Stimulated activated CD8-positive, alpha-beta memory T cell treated with anti-CD3 and anti-CD28 coated beads, Interleukin-2, amount 100 ng/mL, for 48 hours (primary cell): ENCODE results near the gene FAM124A.

ENCODE experiments used
- DNase-seq, 2 donors: peaks; one replicate each; pipeline ENCODE4 v3.0.0-alpha.2; 2020; ENCODE audit warnings: low read depth in 2 of 2

The FAM124A gene

DNA sequence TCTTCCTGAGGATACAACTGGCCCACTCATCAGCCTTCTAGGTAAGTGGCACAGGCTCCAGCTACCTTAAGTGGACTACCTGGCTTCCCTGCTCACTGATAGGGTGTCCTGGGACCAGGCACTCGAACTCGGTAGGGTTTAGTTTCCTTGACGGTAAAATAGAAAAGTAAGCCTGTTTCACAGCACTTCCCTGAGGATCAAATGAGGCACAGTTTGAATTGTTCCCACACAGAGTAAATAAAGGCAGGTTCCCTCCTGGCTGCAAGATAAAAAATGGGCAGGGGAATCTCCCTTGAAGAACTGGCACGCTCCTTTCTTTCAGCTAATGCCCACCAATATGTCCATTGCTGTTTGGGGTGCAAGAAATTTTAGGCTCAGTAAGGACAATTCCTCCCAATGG lies 1.1 kb upstream of the FAM124A start:
- DNase-seq = no peak

DNA sequence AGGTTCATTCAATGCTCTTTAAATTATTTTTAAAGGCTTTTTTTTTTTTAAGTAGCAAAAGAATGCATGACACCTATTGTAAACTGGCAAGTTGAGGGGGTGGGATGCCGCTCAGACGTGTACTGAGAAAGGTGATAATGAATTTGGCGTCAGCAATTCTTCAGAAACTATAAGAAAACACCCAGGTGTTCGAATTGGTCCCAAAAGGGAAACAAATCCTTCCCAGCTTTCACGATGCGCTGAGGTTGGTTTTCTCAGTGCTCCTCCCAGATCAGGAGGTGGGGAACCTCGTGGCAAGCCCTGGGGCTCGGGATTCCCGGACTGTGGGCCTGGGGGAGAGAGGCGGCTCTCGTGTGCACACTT lies 543 bp upstream of the FAM124A start:
- DNase-seq = no peak

DNA sequence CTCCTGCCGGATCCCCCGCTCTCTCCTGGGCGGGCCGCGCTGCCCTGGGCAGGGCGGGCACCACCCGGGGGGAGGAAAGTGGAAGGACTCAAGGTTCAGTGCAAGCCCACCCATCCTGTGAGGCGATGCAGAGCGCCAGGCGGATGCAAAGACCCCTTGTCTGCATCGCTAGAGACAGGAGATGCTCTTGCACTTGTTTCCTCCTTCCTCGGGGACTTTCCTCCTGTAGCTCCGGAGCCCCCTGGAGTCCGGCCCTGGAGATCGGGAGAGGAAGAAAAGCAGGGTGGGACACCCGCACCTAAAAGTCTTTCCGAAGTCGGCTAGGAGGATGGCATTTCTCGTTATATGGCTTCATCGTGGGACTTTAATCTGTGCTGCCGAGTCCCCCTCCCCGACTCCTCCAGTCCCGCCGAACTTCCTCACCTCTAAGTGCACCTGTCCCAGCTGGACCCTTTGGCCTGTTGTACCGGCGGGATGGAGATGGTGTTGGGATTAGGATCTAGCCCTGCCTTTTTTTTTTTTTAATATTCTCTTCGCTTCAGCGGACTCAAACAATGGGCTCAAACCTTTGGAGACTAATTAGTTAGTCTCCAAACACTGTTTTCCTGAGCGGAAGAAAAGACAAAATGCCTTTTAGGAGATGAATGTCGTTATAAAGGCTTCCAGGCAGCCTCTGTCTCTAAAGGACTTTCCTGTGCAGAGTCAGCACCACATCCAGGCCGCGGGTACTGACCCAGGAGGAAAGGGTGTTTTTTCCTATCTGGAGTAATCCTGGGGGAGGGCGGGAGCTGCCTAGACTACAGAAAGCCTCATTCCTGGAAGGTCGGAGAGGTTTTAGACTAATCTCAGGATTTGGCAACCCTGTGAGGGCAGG lies 725 bp downstream of the FAM124A start:
- DNase-seq = no peak

DNA sequence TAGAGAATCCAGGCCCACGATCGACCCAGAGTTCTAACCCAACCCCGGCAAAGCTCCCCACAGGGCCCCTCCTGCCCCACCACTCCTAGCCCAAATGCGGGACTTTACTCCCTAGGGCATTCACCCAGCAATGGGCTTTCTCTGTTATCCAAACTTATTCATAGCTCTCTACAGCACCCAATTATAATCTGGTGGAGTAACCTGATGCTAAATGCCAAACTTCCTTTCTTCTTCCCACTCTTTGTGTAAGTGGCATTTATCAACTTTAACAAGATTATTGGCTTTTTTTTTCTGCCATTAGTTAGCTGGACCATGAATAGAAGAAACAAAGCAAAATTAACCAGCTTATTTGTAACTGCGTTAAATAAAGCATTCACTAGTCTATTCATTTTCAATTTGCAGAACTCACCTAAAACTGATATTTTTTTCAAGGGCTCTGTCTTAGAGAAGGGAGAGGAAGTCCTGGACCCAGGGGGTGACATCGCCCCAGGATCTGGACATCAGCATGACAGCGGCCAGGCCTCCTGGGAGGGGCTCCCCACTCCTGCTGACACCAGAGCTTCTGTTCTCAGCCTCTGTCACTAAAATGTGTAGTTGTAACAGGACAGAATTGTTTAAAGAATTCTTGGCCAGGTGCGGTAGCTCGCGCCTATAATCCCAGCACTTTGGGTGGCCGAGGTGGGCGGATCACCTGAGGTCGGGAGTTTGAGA lies 1.5 kb downstream of the FAM124A start:
- no peak for DNase-seq

DNA sequence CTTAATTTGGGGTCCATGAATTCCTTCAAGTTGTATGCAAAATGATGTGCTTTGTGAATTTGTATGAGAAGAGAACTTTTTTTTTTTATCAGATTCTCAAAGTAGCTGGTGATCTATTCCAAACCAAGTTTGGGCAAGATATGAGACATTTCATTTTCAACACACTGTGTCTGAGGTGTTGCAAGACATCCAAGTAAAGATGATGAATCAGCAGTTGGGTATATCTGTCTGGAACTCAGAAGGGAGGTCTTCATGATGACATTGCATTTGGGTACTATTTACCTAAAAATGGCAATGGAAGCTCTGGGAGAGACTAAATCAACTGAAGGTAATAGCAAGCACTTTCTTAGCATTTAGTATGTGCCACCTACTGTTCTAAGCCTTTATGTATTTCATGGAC lies 2.8 kb downstream of the FAM124A start:
- no peak for DNase-seq

DNA sequence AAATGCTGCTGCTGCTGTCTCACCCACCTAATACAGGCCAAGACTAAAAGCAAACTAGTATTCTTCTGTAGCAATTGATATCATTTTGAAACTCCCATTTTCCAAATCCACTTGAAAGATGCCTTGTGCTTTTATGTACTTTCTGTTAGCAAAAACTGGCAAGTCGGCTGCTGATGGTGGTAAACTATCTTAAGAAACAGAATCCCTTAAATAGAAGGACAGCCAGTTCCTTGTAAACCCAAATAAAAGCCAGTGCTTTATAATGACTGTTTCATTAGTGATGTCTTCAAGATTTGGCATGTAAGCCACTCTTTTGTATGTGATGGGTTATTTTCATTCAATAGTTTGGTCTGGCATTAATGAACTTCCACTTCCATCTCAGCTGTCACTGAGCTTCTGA lies 5.2 kb downstream of the FAM124A start:
- no peak for DNase-seq

DNA sequence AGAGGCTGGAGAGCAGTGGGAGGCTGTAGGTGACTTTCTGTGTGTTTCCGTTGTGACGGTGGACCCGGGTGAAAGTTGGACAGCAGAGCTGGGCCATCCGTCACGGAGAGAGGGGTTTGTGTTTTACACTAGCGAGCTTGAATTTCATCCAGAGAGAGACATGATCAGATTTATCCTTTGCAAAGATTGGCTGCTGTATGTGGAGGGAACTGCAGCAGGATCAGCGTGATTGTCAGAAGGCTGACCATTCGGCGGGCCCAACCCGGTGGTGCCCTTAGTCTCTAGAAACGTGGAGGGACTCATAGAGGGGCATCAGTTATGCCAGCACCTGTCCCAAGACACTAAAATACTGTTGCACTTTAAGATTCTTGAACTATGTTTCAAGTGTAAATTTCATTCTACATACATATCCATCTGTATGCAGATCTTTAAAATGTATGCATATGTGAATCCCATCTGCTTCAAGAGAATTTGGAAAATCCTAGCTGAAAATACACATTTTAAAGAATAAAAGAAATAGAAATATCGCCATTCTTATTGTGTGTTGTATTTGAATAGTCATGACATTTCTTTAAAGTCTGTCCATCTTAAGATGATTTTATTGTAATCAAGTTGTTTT lies 7.0 kb downstream of the FAM124A start:
- no peak for DNase-seq

DNA sequence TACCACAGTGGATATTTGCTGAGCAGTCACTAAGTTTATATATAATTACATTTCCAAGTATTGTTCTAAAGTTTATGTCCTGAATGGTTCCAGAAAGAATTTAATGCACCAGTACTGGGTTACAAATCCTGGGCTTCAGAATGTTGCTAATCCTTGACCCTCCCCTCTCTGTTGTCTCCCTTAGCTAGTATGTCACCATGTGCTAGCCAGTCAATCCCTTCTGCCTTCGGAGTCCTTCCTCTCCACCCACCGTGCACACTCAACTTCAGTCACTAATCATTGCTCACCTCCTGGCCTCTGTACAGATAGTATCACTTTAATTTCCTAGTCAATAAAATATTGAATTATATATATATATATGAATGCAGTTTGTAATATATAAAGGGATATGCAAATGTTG lies 7.5 kb downstream of the FAM124A start:
- DNase-seq = no peak

DNA sequence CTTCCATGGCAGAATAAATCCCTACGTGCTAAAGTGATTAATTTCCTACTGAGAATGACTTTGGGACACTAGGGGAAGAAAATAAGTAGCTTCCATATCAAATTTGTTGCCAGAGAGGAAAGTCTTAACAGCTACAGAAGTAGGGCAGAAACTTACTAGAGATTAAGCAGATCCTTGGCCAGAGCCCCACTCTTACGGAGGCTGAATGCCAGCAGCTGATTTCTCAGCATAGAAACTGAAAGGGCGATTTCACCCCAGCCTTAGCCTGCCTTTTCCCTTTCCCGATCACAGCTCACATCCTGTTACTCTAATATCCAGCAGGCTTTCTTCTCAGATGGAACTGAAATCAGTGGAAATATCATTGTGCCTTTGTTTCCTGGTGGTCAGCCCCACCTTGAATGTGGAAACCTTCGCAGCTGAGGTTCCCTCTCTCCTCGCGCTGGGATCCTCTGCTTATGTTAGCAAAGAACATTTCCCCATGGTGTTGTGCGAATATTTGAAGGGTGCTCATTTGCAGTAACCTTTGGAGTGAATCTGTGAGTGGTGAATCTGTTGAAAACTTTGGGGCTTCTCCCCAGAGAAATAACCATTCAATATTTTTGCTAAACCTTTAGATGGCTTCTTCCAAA lies 8.4 kb downstream of the FAM124A start:
- no peak for DNase-seq

DNA sequence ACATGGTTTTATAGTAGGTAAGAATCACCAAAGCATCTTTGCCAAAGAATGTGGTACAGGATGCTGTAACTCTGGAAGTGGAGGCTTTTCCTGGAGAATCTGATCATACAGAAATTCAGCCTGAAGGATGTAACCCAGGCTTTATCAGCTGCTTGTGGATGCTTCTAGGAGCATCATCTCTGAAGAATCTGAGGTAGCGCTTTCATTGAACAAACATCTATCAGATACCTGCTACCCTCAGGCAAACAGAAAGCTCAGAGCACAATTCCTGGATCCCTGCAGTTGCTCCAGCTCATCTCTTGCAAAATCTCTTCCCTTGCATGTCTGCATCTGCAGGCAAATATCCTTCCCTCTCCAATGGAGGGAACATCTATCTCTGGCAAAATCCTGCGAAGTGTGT lies 9.3 kb downstream of the FAM124A start:
- no peak for DNase-seq

DNA sequence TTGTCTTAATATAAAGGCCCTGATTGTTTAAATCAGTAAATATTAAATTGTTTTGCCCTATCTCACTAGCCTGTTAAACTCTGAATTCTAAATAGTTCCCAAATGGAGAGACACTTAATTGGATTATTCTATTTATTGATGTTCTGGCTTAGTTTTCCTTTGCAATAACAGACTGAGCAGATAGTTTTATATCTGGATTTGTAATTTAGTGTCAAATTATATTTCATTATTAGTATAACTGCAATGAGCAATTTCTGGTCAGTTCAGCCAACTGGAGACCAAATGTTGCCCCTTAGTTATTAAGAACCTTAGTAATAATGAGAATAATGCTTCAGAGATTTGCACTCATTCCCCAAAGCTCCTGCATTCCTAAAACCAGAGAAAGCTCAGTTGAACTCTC lies 10.1 kb downstream of the FAM124A start:
- DNase-seq = no peak

DNA sequence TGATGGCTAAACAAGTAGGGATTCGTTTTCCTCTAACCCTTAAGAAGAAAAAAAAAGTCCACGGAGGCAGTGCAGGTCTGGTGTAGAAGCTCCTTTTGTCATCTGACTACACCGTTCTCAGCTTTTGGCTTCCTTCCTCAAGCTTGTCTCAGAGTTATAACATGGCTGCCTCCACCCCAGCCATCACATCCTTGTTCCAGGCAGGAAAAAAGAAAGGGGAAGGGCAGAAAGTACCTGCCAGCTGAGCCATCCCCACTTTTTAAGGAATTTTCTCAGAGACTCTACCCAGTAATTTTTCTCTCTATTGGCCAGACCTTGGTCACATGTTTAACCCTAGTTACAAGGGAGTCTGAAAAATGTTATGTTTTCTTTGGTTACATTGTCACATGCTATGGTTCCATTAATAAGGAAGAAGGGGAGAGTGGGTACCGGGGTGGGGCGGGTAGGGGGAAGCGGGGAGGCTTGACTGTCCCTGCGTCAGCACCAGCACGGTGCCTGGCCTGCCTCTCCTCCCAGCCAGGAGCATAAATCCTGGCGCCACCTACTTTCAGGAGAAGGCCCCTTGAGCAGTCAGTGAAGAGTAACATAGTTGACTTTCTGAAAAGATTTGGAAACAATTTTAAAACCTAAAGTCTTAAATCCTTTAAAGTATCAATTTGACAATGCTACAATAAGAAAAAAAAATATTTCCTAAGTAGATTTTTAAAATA lies 11.1 kb downstream of the FAM124A start:
- no peak for DNase-seq

DNA sequence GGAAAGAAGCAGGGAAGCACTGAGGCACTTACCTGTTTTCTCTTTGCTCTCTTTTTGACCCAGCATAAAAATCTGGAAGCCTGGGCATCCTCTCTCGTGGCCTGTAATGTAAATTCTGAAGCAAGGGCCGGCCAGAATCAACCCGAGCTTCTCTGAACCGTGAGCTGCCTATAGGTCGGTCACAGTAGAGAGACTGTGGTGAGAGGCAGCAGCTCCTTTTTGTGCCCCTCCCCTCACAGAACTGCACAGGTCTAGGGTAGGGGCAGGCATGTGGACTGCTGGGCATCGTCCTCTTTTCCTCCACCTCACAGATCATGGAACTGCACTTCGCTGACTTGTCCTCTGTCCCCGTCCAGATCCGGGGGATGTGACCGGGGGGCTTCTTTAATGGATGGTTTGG lies 12.5 kb downstream of the FAM124A start:
- DNase-seq = no peak

DNA sequence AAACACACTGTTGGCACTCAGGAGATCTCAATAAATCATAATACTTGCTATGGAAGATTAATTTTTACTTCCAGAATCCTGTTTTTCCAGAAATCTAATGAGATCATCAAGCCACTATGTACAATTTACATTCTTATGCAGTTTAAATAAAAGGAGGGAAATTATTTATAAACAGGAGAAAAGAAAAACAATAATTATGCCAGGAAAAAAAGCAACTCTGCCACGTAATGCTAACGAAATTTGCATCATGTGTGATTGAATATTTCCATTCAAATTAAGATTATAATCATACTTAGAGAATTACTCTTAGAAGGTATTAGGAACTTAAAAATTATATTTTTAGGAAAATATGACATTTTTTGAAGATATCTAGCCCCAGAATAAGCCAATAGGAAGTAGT lies 13.0 kb downstream of the FAM124A start:
- DNase-seq = no peak

DNA sequence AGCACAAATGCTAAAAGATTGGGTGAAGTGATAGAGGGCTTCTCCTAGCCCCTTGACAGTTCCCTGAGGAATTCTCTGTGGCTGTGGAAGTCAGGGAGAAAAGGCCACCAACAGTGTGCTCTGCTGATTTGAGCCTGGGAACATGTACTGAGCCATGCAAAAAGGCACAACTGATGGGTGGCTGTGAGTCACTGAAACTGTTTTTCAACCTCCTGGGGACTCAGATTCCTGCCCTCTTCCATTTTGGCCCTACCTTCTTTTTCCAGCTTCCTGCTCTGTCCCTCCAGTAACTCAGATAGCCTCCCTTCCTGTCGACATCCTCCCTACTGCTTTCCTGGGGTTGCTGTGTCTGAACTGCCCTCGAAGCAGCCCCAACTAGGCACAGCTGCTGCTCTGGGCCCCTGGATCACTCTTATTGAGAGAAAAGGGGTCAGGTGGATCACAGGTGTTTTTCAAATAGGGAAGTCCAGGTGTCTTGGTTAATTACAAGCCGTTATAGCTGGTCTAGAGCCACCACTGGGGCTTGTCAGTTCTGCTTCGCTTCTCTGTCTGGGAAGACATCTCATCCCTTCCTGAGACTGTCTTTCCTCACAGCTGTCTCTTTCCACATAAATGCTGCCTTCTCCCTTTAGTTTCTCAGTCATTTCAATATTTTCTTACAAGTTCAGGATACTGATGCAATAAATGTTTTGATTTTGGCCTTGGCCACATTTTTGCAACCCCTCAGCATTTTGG lies 13.7 kb downstream of the FAM124A start:
- DNase-seq = no peak

DNA sequence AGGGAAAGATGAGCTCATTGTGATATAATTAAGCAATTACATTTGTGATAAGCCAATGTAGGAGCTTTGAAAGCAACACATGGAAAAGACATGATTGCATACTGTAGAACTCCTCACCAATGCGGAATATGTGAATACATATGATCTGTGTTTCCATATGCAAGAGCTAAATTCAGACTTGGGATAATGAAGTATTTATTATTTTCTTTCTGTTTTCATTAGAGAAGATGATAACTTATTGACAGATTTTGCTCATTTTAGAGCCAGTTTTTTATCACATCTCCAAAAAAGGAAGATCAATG lies 14.2 kb downstream of the FAM124A start:
- DNase-seq = no peak

DNA sequence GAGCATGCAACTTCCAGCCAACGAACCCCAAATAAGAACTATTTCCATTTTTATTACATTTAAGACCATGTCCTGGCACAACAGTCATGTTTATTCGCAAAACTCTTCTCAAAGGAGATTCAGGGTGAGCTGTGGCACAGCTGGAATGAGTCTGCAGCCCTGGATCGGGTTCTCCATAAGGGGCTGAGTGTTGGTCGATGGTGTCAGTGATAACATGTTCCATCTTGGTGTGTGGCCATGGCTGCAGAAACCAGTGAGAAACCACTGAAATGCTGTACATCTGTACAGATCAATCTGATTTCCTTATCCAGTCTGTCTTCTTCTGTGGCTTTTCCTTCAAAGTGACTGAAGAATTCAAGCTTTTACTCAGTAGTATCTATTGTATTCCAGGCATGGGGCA lies 15.2 kb downstream of the FAM124A start:
- DNase-seq = no peak

DNA sequence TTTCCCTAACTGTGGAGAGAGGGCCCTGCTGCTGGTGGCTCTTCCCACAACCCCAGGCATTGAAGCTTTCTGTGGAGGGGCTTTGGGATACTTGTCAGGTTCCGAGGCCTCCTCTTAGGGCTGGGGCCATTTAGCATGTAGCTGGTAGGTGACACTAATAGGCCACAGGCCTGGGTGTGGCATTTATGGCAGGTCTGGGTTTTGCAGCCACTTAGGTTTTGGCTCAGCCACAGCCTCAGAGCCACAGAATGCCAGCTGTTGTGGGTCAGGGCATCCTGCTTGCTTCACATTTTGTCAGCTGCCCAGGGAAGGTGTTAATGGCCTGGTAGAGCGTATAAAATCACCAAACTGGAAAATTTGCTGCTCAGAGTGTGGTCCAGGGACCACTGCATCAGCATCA lies 15.7 kb downstream of the FAM124A start:
- no peak for DNase-seq

DNA sequence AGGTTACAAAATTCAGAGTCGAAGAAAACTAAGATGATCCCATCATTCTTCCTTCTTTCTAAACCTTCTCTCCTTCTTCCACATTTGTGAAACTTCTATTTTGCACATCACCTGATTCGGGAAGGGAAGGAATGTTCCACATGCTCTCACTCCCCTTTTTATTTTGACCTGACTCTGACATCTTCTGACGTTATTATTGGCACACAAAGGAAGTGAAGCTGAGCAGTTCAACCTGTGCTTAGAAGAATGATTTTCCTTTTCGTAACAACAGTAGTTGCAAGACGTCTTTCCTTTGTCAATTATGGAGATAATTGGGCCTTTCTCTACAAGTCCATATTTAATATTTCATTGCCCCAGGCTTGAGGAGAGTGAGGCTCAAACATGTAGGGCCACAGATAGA lies 18.0 kb downstream of the FAM124A start:
- no peak for DNase-seq

DNA sequence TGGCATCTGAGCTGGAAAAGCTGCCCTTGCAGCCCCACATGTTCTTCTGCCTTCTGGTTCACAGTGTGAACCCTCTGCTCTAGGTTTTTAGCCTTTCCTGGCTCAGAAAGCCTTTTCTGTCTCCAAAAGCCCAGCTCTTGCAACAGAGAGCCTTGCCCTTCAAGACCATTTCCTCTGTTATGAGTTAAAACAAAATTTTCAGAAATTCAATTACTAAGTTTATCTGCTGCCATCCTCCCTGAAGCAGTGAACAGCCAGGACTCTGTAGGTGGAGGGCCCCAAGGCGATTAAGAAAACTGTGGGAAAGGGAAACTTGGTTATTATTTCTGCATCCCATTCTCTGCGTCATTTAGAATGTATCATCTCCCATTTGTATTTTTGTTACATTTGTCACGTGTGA lies 18.8 kb downstream of the FAM124A start:
- DNase-seq = no peak

DNA sequence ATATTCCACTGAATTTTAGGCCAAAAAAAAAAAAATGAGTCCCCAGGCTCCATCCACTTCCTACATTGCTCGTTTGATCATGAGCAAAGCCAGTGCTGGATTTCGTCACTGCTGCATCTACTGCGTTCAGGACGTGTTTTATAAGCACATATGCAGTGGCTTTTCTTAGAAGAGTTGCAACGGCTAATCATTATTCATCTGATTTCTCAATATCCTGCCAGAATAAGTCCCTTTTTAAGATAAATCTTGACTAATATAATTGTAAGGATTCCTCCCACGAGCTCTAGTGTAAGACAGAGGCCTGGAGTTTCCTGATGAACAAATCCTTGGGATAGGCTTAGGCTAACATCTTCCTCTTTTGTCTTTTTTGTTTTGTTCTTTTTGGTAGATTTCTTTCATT lies 19.5 kb downstream of the FAM124A start:
- DNase-seq = no peak
